ENCODE measurements around the gene TREH. TPM values are rescaled to one million over a fixed set of nuclear protein-coding genes. Genes with fewer than 3 reads are reported as not detected.

TREH gene
- total RNA-seq, 4 donors from 2014 or later = not detected

- H3K4me3 ChIP-seq = no peak overlapping the region
- no peaks in the 10 kb centered on the region for H3K27me3 ChIP-seq
- intact Hi-C loops (cut with DNase I; ENCODE audit: low total_unique reads) = no loop called here
- DNase-seq = no peak
- H3K9me3 ChIP-seq = no peaks in the 10 kb centered on the region
- no peaks in the 10 kb centered on the region for H3K4me1 ChIP-seq
- TF ChIP-seq POLR2A (IDR thresholded peaks at IDR 0.05) (no peak), CTCF (IDR thresholded peaks at IDR 0.05) (no peak)
- no peaks in the 10 kb centered on the region for H3K36me3 ChIP-seq
- H3K27ac ChIP-seq = no peak overlapping the region
These were observed 25.6 kb downstream of the TREH start for GRCh38 chr11:118653684-118654390.

- Histone ChIP-seq H3K27ac (no peak overlapping the region), H3K27me3 (no peaks in the 10 kb centered on the region), H3K9me3 (no peaks in the 10 kb centered on the region), H3K4me1 (no peaks in the 10 kb centered on the region), H3K36me3 (no peaks in the 10 kb centered on the region), H3K4me3 (no peak overlapping the region)
- no peak for DNase-seq
- intact Hi-C loops (cut with DNase I; ENCODE audit: low total_unique reads) = no loop called here
- TF ChIP-seq POLR2A (IDR thresholded peaks at IDR 0.05) (no peak), CTCF (IDR thresholded peaks at IDR 0.05) (no peak)
These were observed 26.7 kb downstream of the TREH start for GRCh38 chr11:118652681-118653181.

GRCh38 chr11:118651820-118652219, 27.6 kb downstream of the TREH start:
- H3K36me3 ChIP-seq = no peaks in the 10 kb centered on the region
- H3K4me3 ChIP-seq = no peak overlapping the region
- intact Hi-C loops (cut with DNase I; ENCODE audit: low total_unique reads) = no loop called here
- no peaks in the 10 kb centered on the region for H3K27me3 ChIP-seq
- no peak overlapping the region for H3K27ac ChIP-seq
- TF ChIP-seq POLR2A (IDR thresholded peaks at IDR 0.05) (no peak), CTCF (IDR thresholded peaks at IDR 0.05) (no peak)
- no peaks in the 10 kb centered on the region for H3K9me3 ChIP-seq
- DNase-seq = no peak
- H3K4me1 ChIP-seq = no peaks in the 10 kb centered on the region

- intact Hi-C loops (cut with DNase I; ENCODE audit: low total_unique reads) = no loop called here
These were observed 29.1 kb downstream of the TREH start for GRCh38 chr11:118650366-118650765.

More at GRCh38 chr11:118650366-118650765, 29.1 kb downstream of the TREH start:
- Histone ChIP-seq H3K36me3 (no peaks in the 10 kb centered on the region), H3K4me3 (no peak overlapping the region), H3K27ac (no peak overlapping the region), H3K9me3 (no peaks in the 10 kb centered on the region), H3K27me3 (no peaks in the 10 kb centered on the region), H3K4me1 (no peaks in the 10 kb centered on the region)
- DNase-seq = no peak
- TF ChIP-seq POLR2A (IDR thresholded peaks at IDR 0.05) = no peak
- no peak for TF ChIP-seq CTCF (IDR thresholded peaks at IDR 0.05)

All from uterus (tissue), 4 donors.